Endothelial cell of hepatic sinusoid (primary cell): ENCODE measurements around the gene WHRN.

Source experiments
- in situ Hi-C: cut with HindIII; loops from 2 replicates; pipeline ENCODE4 v1.10.0; 2017; ENCODE audit warnings: low sequenced_read_pairs

Gene WHRN

GRCh38 chr9:114494776-114495569 is 10.3 kb downstream of the WHRN start:
- in situ Hi-C loops = no loop called here

GRCh38 chr9:114493521-114494184 is 11.6 kb downstream of the WHRN start:
- in situ Hi-C loops = no loop called here

DNA sequence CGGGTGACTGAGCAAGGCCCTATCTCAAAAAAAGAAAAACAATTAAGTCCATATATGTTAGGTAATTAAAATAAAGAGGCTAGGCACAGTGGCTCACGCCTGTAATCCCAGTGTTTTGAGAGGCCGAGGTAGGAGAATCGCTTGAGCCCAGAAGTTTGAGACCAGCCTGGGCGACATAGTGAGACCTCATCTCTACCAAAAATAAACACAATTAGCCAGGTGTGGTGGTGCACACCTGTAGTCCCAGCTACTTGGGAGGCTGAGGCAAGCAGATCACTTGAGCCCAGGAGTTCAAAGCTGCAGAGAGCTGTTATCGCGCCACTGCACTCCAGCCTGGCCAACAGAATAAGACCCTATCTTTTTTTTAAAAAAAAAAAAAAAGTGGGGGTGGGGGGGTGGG is 12.3 kb downstream of the WHRN start:
- in situ Hi-C loops = no loop called here

DNA sequence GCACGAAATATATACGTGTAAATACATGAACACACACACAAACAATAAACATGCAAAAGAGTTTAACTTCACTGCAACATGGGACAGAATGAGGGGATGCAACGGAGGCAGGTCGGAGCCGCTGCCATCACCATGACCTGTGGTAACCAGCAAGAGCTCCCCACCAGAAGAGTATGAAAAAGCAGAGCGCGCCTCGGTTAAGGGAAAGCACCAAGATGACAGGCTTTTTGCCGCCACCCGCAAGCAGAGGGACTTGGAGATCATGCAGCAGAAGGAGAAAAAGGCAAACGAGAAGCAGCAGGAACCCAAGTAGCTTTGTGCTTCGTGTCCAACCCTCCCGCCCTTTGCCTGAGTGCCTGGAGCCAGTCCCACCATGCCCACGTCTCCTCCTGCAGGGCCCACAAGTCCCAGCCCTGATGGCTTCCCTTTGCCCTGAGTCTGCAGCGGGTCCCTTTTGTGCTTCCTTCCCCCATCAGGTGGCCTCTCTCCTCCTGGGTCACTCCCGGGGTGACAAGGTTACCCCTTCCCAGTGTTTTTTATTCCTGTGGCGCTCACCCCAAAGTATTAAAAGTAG is 13.8 kb downstream of the WHRN start:
- in situ Hi-C loops = no loop called here

DNA sequence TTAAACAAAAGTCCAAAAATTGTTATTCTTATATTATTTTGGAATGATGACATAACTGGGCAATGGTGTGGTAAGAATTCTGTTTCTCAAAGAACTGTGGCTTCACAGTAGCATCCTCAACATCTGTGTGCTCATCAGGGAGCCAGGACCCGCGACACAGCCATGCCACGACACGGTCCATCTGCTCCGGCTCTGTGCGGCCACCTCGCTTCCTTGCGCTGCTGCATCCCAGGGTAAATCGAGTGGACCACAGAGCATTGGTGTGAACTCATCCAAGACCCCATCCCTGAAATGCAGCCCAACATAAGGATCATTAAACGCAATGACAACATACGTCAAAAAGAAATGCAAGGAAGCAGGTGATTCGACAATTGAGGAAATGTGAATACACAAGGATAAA is 15.3 kb downstream of the WHRN start:
- in situ Hi-C loops = no loop called here

DNA sequence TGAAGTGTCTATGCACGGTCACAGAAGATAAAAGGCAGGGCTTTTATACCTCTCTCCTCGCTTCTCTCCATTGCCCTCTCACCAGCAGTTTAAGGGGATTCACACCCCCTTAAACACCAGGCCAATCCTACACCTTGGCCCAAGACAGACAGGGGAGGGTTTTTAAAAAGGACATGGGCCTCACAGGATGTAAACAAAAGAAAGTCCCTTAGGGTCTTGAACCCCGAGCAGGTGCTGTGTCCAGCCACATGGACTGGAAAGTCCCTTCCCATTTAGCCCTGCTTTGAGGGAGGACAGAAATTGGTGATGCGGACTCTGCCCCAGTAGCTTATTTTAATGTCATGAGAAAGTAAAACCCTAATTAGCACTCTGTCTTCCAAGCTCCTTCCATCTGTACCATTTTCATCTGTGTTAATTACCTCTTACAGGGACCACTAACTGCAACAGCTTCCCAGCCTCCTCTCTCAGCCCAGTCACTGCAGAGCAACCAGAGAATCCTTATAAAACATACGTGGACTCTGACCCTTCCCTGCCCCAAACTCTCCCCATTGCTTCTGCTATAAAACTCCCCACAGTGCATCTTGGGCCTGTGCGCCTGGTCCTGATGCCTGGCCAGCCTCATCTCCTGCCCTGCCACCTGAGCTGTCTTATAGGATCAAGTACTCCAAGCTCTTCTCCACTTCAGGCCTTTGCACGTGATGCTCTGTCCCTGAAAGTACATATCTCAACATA is 16.7 kb downstream of the WHRN start:
- in situ Hi-C loops = no loop called here

DNA sequence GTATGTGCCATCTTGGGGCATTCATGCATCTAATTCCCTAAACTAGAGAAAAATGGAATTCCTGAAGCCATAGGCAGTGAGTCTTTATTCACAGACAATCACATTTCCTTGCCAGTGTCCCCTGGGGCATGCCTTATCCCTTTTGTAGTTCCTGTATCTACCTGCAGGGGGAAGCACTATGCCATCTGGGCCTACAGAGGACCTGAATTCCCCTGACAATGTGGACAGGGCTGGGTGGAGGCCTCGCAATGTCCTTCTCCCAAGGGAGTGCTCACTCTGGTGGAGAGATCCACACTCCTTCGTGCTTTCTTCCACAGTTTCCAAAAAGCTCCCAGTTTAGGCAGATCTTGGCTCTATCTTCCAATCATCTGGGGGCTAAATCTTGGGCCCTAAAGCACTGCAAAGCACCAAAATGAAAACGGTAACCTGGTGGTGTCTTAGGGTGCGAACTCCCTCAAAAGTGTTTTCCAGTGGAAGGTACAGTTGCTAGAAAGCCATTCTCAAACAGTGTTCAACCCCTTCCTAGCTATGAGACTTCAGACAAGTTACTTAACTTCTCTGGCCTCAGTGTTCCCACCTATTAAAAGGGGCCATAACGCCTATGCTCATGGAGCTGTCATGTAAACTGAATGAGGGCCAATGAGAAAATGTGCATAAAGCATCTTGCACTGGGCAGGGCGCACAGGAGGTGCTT is 17.5 kb downstream of the WHRN start:
- in situ Hi-C loops = no loop called here

- in situ Hi-C loops = no loop called here
Measured at GRCh38 chr9:114486205-114486963, 18.9 kb downstream of the WHRN start.

DNA sequence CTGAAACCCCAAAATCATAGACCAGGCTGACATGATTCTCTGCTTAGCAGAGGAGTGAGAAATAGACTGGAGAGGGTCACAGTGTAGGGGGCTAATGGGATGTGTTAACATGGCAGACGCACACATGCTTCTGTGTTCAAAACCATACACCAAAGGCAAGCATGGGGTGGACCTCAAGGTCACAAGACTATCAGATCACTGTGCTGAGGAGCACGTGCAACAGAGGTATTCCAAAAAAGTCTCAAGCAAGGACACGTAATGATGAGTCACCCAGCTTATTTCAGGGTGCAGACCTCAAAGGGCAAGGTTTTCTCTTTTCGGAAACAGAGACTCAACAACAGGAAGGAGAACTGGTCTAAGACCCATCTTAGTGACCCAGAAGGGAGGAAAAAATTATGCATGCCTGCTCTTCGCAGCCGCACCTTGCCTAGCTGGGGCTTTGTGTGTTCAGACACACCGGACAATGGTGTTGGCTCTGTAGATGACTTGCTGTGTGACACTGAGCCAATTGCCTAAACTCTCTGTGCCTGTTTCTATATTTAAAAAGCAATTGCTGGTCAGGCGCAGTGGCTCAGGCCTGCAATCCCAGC is 20.3 kb downstream of the WHRN start:
- in situ Hi-C loops = no loop called here

GRCh38 chr9:114484215-114484853 is 20.9 kb downstream of the WHRN start:
- in situ Hi-C loops = no loop called here

DNA sequence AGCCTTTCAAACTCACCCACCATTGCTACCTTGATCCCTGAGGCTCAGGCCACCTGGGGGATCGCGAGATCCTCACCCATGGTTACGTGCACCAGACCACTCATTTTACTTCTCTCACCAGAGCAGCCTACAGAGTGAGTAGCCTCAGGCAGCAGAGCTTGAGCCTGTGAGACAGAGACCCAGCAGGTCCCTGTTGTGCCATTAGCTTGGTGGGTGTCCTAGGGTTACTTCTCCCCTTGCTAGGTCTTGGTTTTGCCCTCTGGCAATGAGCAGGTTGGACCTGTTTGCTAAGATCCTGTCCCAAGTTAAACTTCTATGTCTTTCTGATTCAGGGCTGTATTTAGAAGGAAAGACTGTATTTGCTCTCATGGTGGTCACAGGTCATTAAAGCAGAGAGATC is 21.8 kb downstream of the WHRN start:
- in situ Hi-C loops = no loop called here

DNA sequence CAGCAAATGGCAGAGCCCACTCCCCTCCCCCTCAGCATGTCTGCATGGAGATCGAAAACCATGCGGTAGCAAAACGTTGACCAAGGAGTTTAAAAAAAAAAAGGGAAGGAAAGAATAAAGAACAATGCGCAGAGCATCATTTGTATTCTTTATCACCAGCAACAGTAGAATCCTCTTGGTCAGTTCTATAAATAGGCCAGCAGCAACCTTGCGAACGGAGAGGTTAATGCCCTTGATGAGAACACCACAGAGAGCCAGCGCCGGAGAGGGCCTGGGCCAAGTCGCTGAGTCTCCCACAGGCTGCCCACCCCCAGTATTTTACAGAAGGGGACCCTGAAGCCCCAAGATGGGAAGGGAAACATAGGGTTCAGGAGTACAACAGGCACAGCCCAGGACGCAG is 22.7 kb downstream of the WHRN start:
- in situ Hi-C loops = no loop called here

- in situ Hi-C loops = no loop called here
Measured at GRCh38 chr9:114481789-114482188, 23.5 kb downstream of the WHRN start.

- in situ Hi-C loops = no loop called here
Measured at GRCh38 chr9:114480746-114481435, 24.4 kb downstream of the WHRN start.

DNA sequence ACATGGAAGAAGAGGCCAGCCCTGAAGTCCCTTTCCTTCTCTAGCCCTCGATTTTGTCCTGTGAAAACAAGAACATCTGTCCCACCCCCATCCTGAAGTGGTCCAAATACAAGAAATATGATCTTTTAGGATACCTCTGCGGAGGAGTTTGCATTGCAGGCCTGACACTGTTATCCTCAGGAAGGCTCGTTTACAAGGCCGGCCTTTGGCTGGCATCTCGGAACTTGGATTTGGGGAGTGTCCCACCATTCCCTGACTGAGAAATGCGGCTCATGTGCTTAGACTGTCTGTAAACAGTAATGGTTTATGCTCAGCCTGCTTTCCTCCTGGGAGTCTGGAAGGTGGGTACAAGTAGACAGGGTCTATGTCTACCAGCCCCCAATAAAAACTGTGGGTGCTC is 26.4 kb downstream of the WHRN start:
- in situ Hi-C loops = no loop called here

DNA sequence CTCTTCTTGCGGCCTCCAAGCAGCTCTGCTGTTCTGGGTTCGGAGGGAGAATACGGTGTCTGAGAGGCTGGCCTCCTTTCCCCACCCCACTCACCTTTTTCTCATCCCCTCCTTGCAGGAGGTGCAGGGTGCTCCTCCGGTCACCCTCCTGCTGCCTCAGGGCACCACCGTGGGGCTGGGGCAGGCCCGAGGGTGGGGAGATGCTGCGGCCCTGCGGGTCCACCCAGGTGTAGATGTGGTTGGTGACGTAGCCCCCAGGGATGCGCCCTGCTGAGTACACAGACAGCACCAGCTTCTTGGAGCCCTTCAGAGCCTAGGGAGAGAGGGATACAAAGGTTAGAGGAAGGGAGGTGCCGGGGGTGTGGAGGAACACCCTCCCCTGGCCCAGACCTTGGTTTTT is 26.8 kb downstream of the WHRN start:
- in situ Hi-C loops = no loop called here

- in situ Hi-C loops = no loop called here
Measured at GRCh38 chr9:114477642-114478041, 27.6 kb downstream of the WHRN start.

GRCh38 chr9:114476891-114477469 is 28.3 kb downstream of the WHRN start:
- in situ Hi-C loops = no loop called here
